ENCODE results near the gene CHRND. TPM values are rescaled to one million over a fixed set of nuclear protein-coding genes. Genes with fewer than 3 reads are reported as not detected.

The CHRND gene
- total RNA-seq, 2 experiments from 2014 or later, result not detected

GRCh38 chr2:232483311-232483922 lies 42.5 kb upstream of the CHRND start:
- CTCF ChIA-PET, result no interaction called here
- Mint-ChIP-seq H3K4me3 (no peak overlapping the region), H3K27ac (no peak overlapping the region), H3K9me3 (no peaks in the 10 kb centered on the region), H3K36me3 (ENCODE audit: low read depth) (no peaks in the 10 kb centered on the region), H3K4me1 (ENCODE audit: low read depth) (peaks cover 5% of the 10 kb centered on the region), H3K27me3 (peaks cover 25% of the 10 kb centered on the region)
- ATAC-seq, result no peak
- no peak for TF ChIP-seq CTCF (IDR thresholded peaks at IDR 0.05)
- DNase-seq, result no peak
- POLR2A ChIA-PET, result no interaction called here
- intact Hi-C loops (cut with micrococcal nuclease), result no loop called here

- Mint-ChIP-seq H3K4me1 (ENCODE audit: low read depth) (peaks cover 5% of the 10 kb centered on the region), H3K9me3 (no peaks in the 10 kb centered on the region), H3K36me3 (ENCODE audit: low read depth) (no peaks in the 10 kb centered on the region), H3K27ac (no peak overlapping the region), H3K4me3 (no peak overlapping the region), H3K27me3 (peaks cover 31% of the 10 kb centered on the region)
- intact Hi-C loops (cut with micrococcal nuclease), result no loop called here
- no peak for TF ChIP-seq CTCF (IDR thresholded peaks at IDR 0.05)
- DNase-seq (no peak), ATAC-seq (no peak)
- ChIA-PET POLR2A (no interaction called here), CTCF (no interaction called here)
Observed at GRCh38 chr2:232483923-232484627, 41.9 kb upstream of the CHRND start.

- no peak overlapping the region for H3K4me3 Mint-ChIP-seq
- H3K4me1 Mint-ChIP-seq (ENCODE audit: low read depth), result peaks cover 5% of the 10 kb centered on the region
- ATAC-seq, result no peak
- ChIA-PET POLR2A (no interaction called here), CTCF (no interaction called here)
- intact Hi-C loops (cut with micrococcal nuclease), result no loop called here
- H3K36me3 Mint-ChIP-seq (ENCODE audit: low read depth), result no peaks in the 10 kb centered on the region
- no peak for DNase-seq
- TF ChIP-seq CTCF (IDR thresholded peaks at IDR 0.05), result no peak
- no peak overlapping the region for H3K27ac Mint-ChIP-seq
- no peaks in the 10 kb centered on the region for H3K9me3 Mint-ChIP-seq
- H3K27me3 Mint-ChIP-seq, result peaks cover 36% of the 10 kb centered on the region
Observed at GRCh38 chr2:232484628-232485347, 41.2 kb upstream of the CHRND start.

- no peaks in the 10 kb centered on the region for H3K36me3 Mint-ChIP-seq (ENCODE audit: low read depth)
- ChIA-PET CTCF (no interaction called here), POLR2A (no interaction called here)
- peaks cover 5% of the 10 kb centered on the region for H3K4me1 Mint-ChIP-seq (ENCODE audit: low read depth)
- TF ChIP-seq CTCF (IDR thresholded peaks at IDR 0.05), result no peak
- intact Hi-C loops (cut with micrococcal nuclease), result no loop called here
- ATAC-seq (no peak), DNase-seq (no peak)
- H3K9me3 Mint-ChIP-seq, result no peaks in the 10 kb centered on the region
- H3K27ac Mint-ChIP-seq, result no peak overlapping the region
- no peak overlapping the region for H3K4me3 Mint-ChIP-seq
- H3K27me3 Mint-ChIP-seq, result peaks cover 37% of the 10 kb centered on the region
Observed at GRCh38 chr2:232485348-232485756, 40.6 kb upstream of the CHRND start.
